Measurements from ENCODE around the gene ANKH. TPM values are rescaled to one million over a fixed set of nuclear protein-coding genes. Genes with fewer than 3 reads are reported as not detected.
A peak's percentile ranks its signal among the peaks of the same experiment; 100 is the strongest.

Gene ANKH
- polyA plus RNA-seq, 4 donors: 33.0 to 82.2 (median 41.9) TPM

- 95 to 98% (median 96%) methylated on average over 9 of the region's 9 CpGs for WGBS, 3 donors
- H3K27ac ChIP-seq (ENCODE audit: low read depth in 1 of 3, low read length in 2 of 3): no peak overlapping the region
- no peak for FAIRE-seq
These were observed 91.6 kb downstream of the ANKH start for GRCh38 chr5:14779975-14780374.

GRCh38 chr5:14778792-14779070, 92.8 kb downstream of the ANKH start:
- H3K9me3 ChIP-seq (ENCODE audit: control insufficient read depth in 2 of 2, insufficient read depth in 1 of 2, low read depth in 1 of 2, low read length in 1 of 2): no peaks in the 10 kb centered on the region
- no peak overlapping the region for H3K27ac ChIP-seq (ENCODE audit: low read depth in 1 of 3, low read length in 2 of 3)
- no peaks in the 10 kb centered on the region for H3K27me3 ChIP-seq (ENCODE audit: control insufficient read depth in 3 of 3, insufficient read depth in 3 of 3, low read length in 3 of 3)
- no peak overlapping the region for H3K4me3 ChIP-seq (ENCODE audit: low read depth in 1 of 3, low read length in 3 of 3)
- FAIRE-seq (no peak), DNase-seq (no peak)
- 78 to 90% (median 87%) methylated on average over 4 of the region's 4 CpGs for WGBS, 3 donors
- peaks cover 0 to 34% (median 0%) of the 10 kb centered on the region in 3 donors for H3K36me3 ChIP-seq (ENCODE audit: control insufficient read depth in 3 of 3, insufficient read depth in 2 of 3, low read depth in 1 of 3, low read length in 3 of 3)
- H3K4me1 ChIP-seq (ENCODE audit: control insufficient read depth in 3 of 3, insufficient read depth in 2 of 3, low read depth in 1 of 3, low read length in 2 of 3): no peaks in the 10 kb centered on the region

More at GRCh38 chr5:14779975-14780374, 91.6 kb downstream of the ANKH start:
- Histone ChIP-seq H3K4me3 (ENCODE audit: low read depth in 1 of 3, low read length in 3 of 3) (no peak overlapping the region), H3K4me1 (ENCODE audit: control insufficient read depth in 3 of 3, insufficient read depth in 2 of 3, low read depth in 1 of 3, low read length in 2 of 3) (no peaks in the 10 kb centered on the region), H3K27me3 (ENCODE audit: control insufficient read depth in 3 of 3, insufficient read depth in 3 of 3, low read length in 3 of 3) (no peaks in the 10 kb centered on the region), H3K9me3 (ENCODE audit: control insufficient read depth in 2 of 2, insufficient read depth in 1 of 2, low read depth in 1 of 2, low read length in 1 of 2) (peaks cover 0 to 10% of the 10 kb centered on the region in 2 donors), H3K36me3 (ENCODE audit: control insufficient read depth in 3 of 3, insufficient read depth in 2 of 3, low read depth in 1 of 3, low read length in 3 of 3) (peaks cover 0 to 41% (median 0%) of the 10 kb centered on the region in 3 donors)
- no peak for DNase-seq

GRCh38 chr5:14777932-14778791, 93.4 kb downstream of the ANKH start:
- DNase-seq (no peak), FAIRE-seq (no peak)
- no peaks in the 10 kb centered on the region for H3K9me3 ChIP-seq (ENCODE audit: control insufficient read depth in 2 of 2, insufficient read depth in 1 of 2, low read depth in 1 of 2, low read length in 1 of 2)
- H3K27ac ChIP-seq (ENCODE audit: low read depth in 1 of 3, low read length in 2 of 3): no peak overlapping the region
- peaks cover 0 to 34% (median 0%) of the 10 kb centered on the region in 3 donors for H3K36me3 ChIP-seq (ENCODE audit: control insufficient read depth in 3 of 3, insufficient read depth in 2 of 3, low read depth in 1 of 3, low read length in 3 of 3)
- no peaks in the 10 kb centered on the region for H3K4me1 ChIP-seq (ENCODE audit: control insufficient read depth in 3 of 3, insufficient read depth in 2 of 3, low read depth in 1 of 3, low read length in 2 of 3)
- no peaks in the 10 kb centered on the region for H3K27me3 ChIP-seq (ENCODE audit: control insufficient read depth in 3 of 3, insufficient read depth in 3 of 3, low read length in 3 of 3)
- 90 to 93% (median 91%) methylated on average over 11 of the region's 11 CpGs for WGBS, 3 donors
- no peak overlapping the region for H3K4me3 ChIP-seq (ENCODE audit: low read depth in 1 of 3, low read length in 3 of 3)

- WGBS, 3 donors: 91 to 93% (median 93%) methylated on average over 6 of the region's 6 CpGs
- DNase-seq (no peak), FAIRE-seq (no peak)
- no peak overlapping the region for H3K4me3 ChIP-seq (ENCODE audit: low read depth in 1 of 3, low read length in 3 of 3)
- H3K4me1 ChIP-seq (ENCODE audit: control insufficient read depth in 3 of 3, insufficient read depth in 2 of 3, low read depth in 1 of 3, low read length in 2 of 3): no peaks in the 10 kb centered on the region
- no peak overlapping the region for H3K27ac ChIP-seq (ENCODE audit: low read depth in 1 of 3, low read length in 2 of 3)
- peaks cover 0 to 34% (median 0%) of the 10 kb centered on the region in 3 donors for H3K36me3 ChIP-seq (ENCODE audit: control insufficient read depth in 3 of 3, insufficient read depth in 2 of 3, low read depth in 1 of 3, low read length in 3 of 3)
- no peaks in the 10 kb centered on the region for H3K27me3 ChIP-seq (ENCODE audit: control insufficient read depth in 3 of 3, insufficient read depth in 3 of 3, low read length in 3 of 3)
- no peaks in the 10 kb centered on the region for H3K9me3 ChIP-seq (ENCODE audit: control insufficient read depth in 2 of 2, insufficient read depth in 1 of 2, low read depth in 1 of 2, low read length in 1 of 2)
These were observed 94.4 kb downstream of the ANKH start for GRCh38 chr5:14777187-14777586.

- WGBS, 3 donors: 42 to 65% (median 52%) methylated on average over 5 of the region's 5 CpGs
- Histone ChIP-seq H3K27me3 (ENCODE audit: control insufficient read depth in 3 of 3, insufficient read depth in 3 of 3, low read length in 3 of 3) (no peaks in the 10 kb centered on the region), H3K4me1 (ENCODE audit: control insufficient read depth in 3 of 3, insufficient read depth in 2 of 3, low read depth in 1 of 3, low read length in 2 of 3) (no peaks in the 10 kb centered on the region), H3K9me3 (ENCODE audit: control insufficient read depth in 2 of 2, insufficient read depth in 1 of 2, low read depth in 1 of 2, low read length in 1 of 2) (no peaks in the 10 kb centered on the region), H3K4me3 (ENCODE audit: low read depth in 1 of 3, low read length in 3 of 3) (no peak overlapping the region), H3K36me3 (ENCODE audit: control insufficient read depth in 3 of 3, insufficient read depth in 2 of 3, low read depth in 1 of 3, low read length in 3 of 3) (peaks cover 0 to 35% (median 0%) of the 10 kb centered on the region in 3 donors), H3K27ac (ENCODE audit: low read depth in 1 of 3, low read length in 2 of 3) (no peak overlapping the region)
- no peak for FAIRE-seq
- DNase-seq: no peak
These were observed 95.0 kb downstream of the ANKH start for GRCh38 chr5:14776602-14777001.

- WGBS, 3 donors: 49 to 73% (median 57%) methylated on average over 7 of the region's 7 CpGs
- H3K4me3 ChIP-seq (ENCODE audit: low read depth in 1 of 3, low read length in 3 of 3): no peak overlapping the region
- H3K27me3 ChIP-seq (ENCODE audit: control insufficient read depth in 3 of 3, insufficient read depth in 3 of 3, low read length in 3 of 3): no peaks in the 10 kb centered on the region
- FAIRE-seq: no peak
- no peaks in the 10 kb centered on the region for H3K4me1 ChIP-seq (ENCODE audit: control insufficient read depth in 3 of 3, insufficient read depth in 2 of 3, low read depth in 1 of 3, low read length in 2 of 3)
- H3K9me3 ChIP-seq (ENCODE audit: control insufficient read depth in 2 of 2, insufficient read depth in 1 of 2, low read depth in 1 of 2, low read length in 1 of 2): no peaks in the 10 kb centered on the region
- H3K36me3 ChIP-seq (ENCODE audit: control insufficient read depth in 3 of 3, insufficient read depth in 2 of 3, low read depth in 1 of 3, low read length in 3 of 3): peaks cover 0 to 39% (median 0%) of the 10 kb centered on the region in 3 donors
- no peak overlapping the region for H3K27ac ChIP-seq (ENCODE audit: low read depth in 1 of 3, low read length in 2 of 3)
- peak in 1 of 2 donors; percentile 43 for DNase-seq
These were observed 95.7 kb downstream of the ANKH start for GRCh38 chr5:14775857-14776256.

- Histone ChIP-seq H3K36me3 (ENCODE audit: control insufficient read depth in 3 of 3, insufficient read depth in 2 of 3, low read depth in 1 of 3, low read length in 3 of 3) (peaks cover 0 to 35% (median 0%) of the 10 kb centered on the region in 3 donors), H3K27me3 (ENCODE audit: control insufficient read depth in 3 of 3, insufficient read depth in 3 of 3, low read length in 3 of 3) (no peaks in the 10 kb centered on the region), H3K27ac (ENCODE audit: low read depth in 1 of 3, low read length in 2 of 3) (no peak overlapping the region), H3K4me1 (ENCODE audit: control insufficient read depth in 3 of 3, insufficient read depth in 2 of 3, low read depth in 1 of 3, low read length in 2 of 3) (no peaks in the 10 kb centered on the region), H3K9me3 (ENCODE audit: control insufficient read depth in 2 of 2, insufficient read depth in 1 of 2, low read depth in 1 of 2, low read length in 1 of 2) (no peaks in the 10 kb centered on the region), H3K4me3 (ENCODE audit: low read depth in 1 of 3, low read length in 3 of 3) (no peak overlapping the region)
- WGBS, 3 donors: 85 to 87% (median 87%) methylated on average over 8 of the region's 8 CpGs
- FAIRE-seq (no peak), DNase-seq (no peak)
These were observed 98.0 kb downstream of the ANKH start for GRCh38 chr5:14773588-14773987.

GRCh38 chr5:14771972-14772371, 99.6 kb downstream of the ANKH start:
- Histone ChIP-seq H3K4me3 (ENCODE audit: low read depth in 1 of 3, low read length in 3 of 3) (no peak overlapping the region), H3K27me3 (ENCODE audit: control insufficient read depth in 3 of 3, insufficient read depth in 3 of 3, low read length in 3 of 3) (no peaks in the 10 kb centered on the region), H3K36me3 (ENCODE audit: control insufficient read depth in 3 of 3, insufficient read depth in 2 of 3, low read depth in 1 of 3, low read length in 3 of 3) (peaks cover 0 to 25% (median 0%) of the 10 kb centered on the region in 3 donors), H3K27ac (ENCODE audit: low read depth in 1 of 3, low read length in 2 of 3) (no peak overlapping the region), H3K4me1 (ENCODE audit: control insufficient read depth in 3 of 3, insufficient read depth in 2 of 3, low read depth in 1 of 3, low read length in 2 of 3) (no peaks in the 10 kb centered on the region), H3K9me3 (ENCODE audit: control insufficient read depth in 2 of 2, insufficient read depth in 1 of 2, low read depth in 1 of 2, low read length in 1 of 2) (no peaks in the 10 kb centered on the region)
- DNase-seq (no peak), FAIRE-seq (no peak)
- 94 to 99% (median 99%) methylated on average over 3 of the region's 3 CpGs for WGBS, 3 donors
